ENCODE data around the gene GDPD3.

GDPD3 gene

GRCh38 chr16:30078744-30079143 is 34.6 kb downstream of the GDPD3 start:
- DNase-seq (ENCODE audit: low spot score): no peak

GRCh38 chr16:30077656-30078055 is 35.7 kb downstream of the GDPD3 start:
- no peak for DNase-seq (ENCODE audit: low spot score)

- no peak for DNase-seq (ENCODE audit: low spot score)
Observed at GRCh38 chr16:30076276-30076791, 37.0 kb downstream of the GDPD3 start.

GRCh38 chr16:30075503-30076275 is 37.6 kb downstream of the GDPD3 start, which contains the start of gene PPP4C:
Gene PPP4C (plus strand): TSS chr16:30075994. CDS start chr16:30076378, 384 bp downstream.
- DNase-seq (ENCODE audit: low spot score): peak; percentile 82

GRCh38 chr16:30070490-30070889 is 42.8 kb downstream of the GDPD3 start:
- DNase-seq (ENCODE audit: low spot score): no peak

GRCh38 chr16:30069611-30070462 is 43.5 kb downstream of the GDPD3 start:
- DNase-seq (ENCODE audit: low spot score): no peak

- DNase-seq (ENCODE audit: low spot score): peak; percentile 57
Observed at GRCh38 chr16:30068750-30069610, 44.4 kb downstream of the GDPD3 start.

GRCh38 chr16:30068333-30068732 is 45.0 kb downstream of the GDPD3 start:
- no peak for DNase-seq (ENCODE audit: low spot score)

GRCh38 chr16:30067584-30067916 is 45.8 kb downstream of the GDPD3 start:
- DNase-seq (ENCODE audit: low spot score): no peak

GRCh38 chr16:30066761-30067583 is 46.4 kb downstream of the GDPD3 start:
- DNase-seq (ENCODE audit: low spot score): no peak

GRCh38 chr16:30065943-30066760 is 47.2 kb downstream of the GDPD3 start:
- peak; percentile 21 for DNase-seq (ENCODE audit: low spot score)

GRCh38 chr16:30065102-30065942 is 48.0 kb downstream of the GDPD3 start, which contains the start of gene ALDOA:
Gene ALDOA (plus strand): TSS chr16:30065760. CDS start chr16:30066898, 1,138 bp downstream.
- DNase-seq (ENCODE audit: low spot score): peak; percentile 95

GRCh38 chr16:30064729-30065101 is 48.6 kb downstream of the GDPD3 start:
- no peak for DNase-seq (ENCODE audit: low spot score)

- DNase-seq (ENCODE audit: low spot score): peak; percentile 74
Observed at GRCh38 chr16:30063893-30064728, 49.2 kb downstream of the GDPD3 start.

GRCh38 chr16:30063278-30063892 is 50.0 kb downstream of the GDPD3 start:
- DNase-seq (ENCODE audit: low spot score): no peak

GRCh38 chr16:30060836-30061554 is 52.3 kb downstream of the GDPD3 start:
- DNase-seq (ENCODE audit: low spot score): no peak

GRCh38 chr16:30060346-30060745 is 53.0 kb downstream of the GDPD3 start:
- DNase-seq (ENCODE audit: low spot score): no peak
